Breast epithelium (tissue), 4 donors: ENCODE measurements around the gene MAPK8. TPM values are rescaled to one million over a fixed set of nuclear protein-coding genes. Genes with fewer than 3 reads are reported as not detected.

Experiments used
- DNase-seq, 2 donors: peaks; one replicate each; pipeline ENCODE4 v3.0.0-alpha.2; 2019; ENCODE audit warnings: low spot score in 2 of 2
- H3K27ac ChIP-seq, 2 donors: fragments of 200-600 bp; sonication (generic) in 1 of 2; one replicate each; pipeline ENCODE4 v1.5.1; 2016 to 2019; ENCODE audit warnings: mild to moderate bottlenecking in 1 of 2
- H3K27me3 ChIP-seq, 2 donors: fragments of 200-600 bp; sonication (generic) in 1 of 2; one replicate each; pipeline versions ENCODE4 v1.5.1 to v1.6.0; 2017 to 2019; ENCODE audit warnings: control low read depth in 1 of 2, mild to moderate bottlenecking in 1 of 2
- H3K36me3 ChIP-seq: fragments of 200-600 bp; one replicate; pipeline ENCODE4 v1.5.1; 2019
- H3K4me1 ChIP-seq, 2 donors: fragments of 200-600 bp; sonication (generic); one replicate each; pipeline ENCODE4 v1.5.1; 2016 to 2019; ENCODE audit warnings: control low read depth in 1 of 2
- H3K4me3 ChIP-seq, 3 donors: fragments of 200-600 bp; sonication (generic); 1 replicate in 2 of 3; 2 replicates in 1 of 3; pipeline ENCODE4 v1.5.1; 2016 to 2019; ENCODE audit warnings: mild to moderate bottlenecking in 3 of 3, moderate library complexity in 2 of 3
- H3K9me3 ChIP-seq, 2 donors: fragments of 200-600 bp; sonication (generic) in 1 of 2; one replicate each; pipeline ENCODE4 v1.5.1; 2016 to 2019; ENCODE audit warnings: control low read depth in 1 of 2
- POLR2A ChIP-seq: fragments of 450-650 bp; IDR thresholded peaks from one replicate; pipeline ENCODE4 v1.6.1; 2016; ENCODE audit warnings: antibody characterized with exemption, mild to moderate bottlenecking, moderate library complexity
- POLR2AphosphoS5 ChIP-seq, 3 donors: sonication (generic); formaldehyde crosslinking; IDR thresholded peaks; one replicate each; pipeline ENCODE4 v1.6.1; 2017; ENCODE audit warnings: antibody characterized with exemption in 3 of 3
- intact Hi-C: fragments of 100-400 bp; cut with DNase I; formaldehyde crosslinking; loops from one replicate; pipeline ENCODE4 v1.15.1; 2023; ENCODE audit warnings: low total_unique reads
- total RNA-seq, 3 donors: library from RNA; depleted of rRNA; stranded (reverse); fragments of >200 nt; gene quantifications; one replicate each; pipeline ENCODE4 v1.1.0, GENCODE V29; 2016
- TF ChIP-seq, protein P1 (sequence below), 3 donors: fragments of 450-650 bp; IDR thresholded peaks; one replicate each; pipeline ENCODE4 v1.5.1; 2016 to 2017; ENCODE audit warnings: antibody characterized with exemption in 3 of 3, mild to moderate bottlenecking in 3 of 3, moderate library complexity in 3 of 3

MAPK8 gene
- total RNA-seq, 3 donors from 2014 or later = 52.5 to 108 (median 74.1) TPM

DNA sequence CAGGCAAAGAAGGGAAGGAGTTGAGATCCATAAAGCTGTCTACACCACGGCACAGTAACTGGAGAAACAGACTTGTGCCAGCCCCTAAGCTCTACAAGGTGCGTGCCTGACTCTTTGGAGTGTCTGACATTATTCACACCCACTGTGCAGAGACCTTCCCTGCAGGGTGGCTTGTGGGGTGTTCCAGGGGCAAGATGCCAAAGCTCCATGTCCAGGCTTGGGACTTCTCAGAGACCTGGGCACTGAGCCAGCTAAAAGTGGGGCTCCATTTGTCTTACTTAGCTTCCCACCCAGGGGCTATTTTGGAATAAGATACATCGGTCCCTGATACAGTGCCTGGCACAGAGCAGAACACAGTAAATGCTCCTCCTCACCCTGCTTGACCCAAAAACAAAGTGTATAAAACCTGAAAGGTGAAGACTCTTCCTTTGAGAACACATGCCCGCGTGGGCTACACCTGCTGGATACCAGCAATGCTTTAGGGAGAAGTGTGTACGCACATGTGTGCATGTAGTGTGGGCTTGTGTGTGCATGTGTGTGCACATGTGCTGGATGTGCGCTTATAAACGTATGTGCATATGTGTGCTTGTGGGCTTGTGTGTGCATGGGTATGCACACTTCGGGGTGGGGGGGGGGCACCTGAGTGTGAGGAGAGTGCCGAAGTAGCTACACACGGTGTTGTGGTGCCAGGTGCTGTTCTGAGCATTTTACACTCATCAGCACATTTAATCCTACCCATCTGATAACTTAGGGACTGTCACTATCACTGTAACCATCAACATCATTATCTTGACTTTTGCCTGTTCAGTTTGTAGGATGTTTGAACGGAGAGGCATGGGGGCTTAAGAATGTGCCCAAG lies 155.4 kb downstream of the MAPK8 start:
- H3K9me3 ChIP-seq = no peaks in the 10 kb centered on the region
- H3K36me3 ChIP-seq = no peaks in the 10 kb centered on the region
- no peak overlapping the region for H3K27ac ChIP-seq
- no peaks in the 10 kb centered on the region for H3K4me1 ChIP-seq
- DNase-seq = peak; percentile 10 to 48
- H3K4me3 ChIP-seq = no peak overlapping the region
- TF ChIP-seq, protein P1, sequence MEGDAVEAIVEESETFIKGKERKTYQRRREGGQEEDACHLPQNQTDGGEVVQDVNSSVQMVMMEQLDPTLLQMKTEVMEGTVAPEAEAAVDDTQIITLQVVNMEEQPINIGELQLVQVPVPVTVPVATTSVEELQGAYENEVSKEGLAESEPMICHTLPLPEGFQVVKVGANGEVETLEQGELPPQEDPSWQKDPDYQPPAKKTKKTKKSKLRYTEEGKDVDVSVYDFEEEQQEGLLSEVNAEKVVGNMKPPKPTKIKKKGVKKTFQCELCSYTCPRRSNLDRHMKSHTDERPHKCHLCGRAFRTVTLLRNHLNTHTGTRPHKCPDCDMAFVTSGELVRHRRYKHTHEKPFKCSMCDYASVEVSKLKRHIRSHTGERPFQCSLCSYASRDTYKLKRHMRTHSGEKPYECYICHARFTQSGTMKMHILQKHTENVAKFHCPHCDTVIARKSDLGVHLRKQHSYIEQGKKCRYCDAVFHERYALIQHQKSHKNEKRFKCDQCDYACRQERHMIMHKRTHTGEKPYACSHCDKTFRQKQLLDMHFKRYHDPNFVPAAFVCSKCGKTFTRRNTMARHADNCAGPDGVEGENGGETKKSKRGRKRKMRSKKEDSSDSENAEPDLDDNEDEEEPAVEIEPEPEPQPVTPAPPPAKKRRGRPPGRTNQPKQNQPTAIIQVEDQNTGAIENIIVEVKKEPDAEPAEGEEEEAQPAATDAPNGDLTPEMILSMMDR (IDR thresholded peaks at IDR 0.05) = no peak
- intact Hi-C loops = no loop called here
- no peaks in the 10 kb centered on the region for H3K27me3 ChIP-seq

DNA sequence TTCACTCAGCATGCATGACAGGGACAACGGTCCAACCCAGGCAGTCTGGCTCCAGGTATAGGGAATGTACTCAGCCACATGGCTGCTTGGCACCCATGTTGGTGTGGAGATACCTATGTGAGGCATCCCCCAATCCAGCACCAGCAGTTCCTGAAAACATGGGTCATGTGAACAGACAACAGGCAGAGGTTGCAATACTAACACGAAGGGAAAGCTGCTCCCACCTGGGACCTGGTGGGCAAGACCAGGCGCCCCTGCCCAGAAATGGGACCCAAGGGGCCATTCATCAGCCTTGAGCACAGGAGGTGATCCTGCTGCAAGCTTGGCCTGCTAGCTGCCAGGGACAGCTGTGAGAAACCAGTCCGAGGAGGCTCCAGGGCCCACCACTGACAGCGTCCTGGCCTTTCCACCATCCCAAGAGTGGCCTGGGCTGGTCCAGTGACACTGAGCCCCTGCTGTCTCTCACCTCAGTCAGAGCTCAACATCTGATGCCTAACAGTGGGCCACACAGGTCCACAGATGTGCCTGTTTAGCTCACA lies 156.1 kb downstream of the MAPK8 start:
- Histone ChIP-seq H3K4me3 (no peak overlapping the region), H3K27me3 (no peaks in the 10 kb centered on the region), H3K36me3 (no peaks in the 10 kb centered on the region), H3K27ac (no peak overlapping the region), H3K9me3 (no peaks in the 10 kb centered on the region), H3K4me1 (no peaks in the 10 kb centered on the region)
- TF ChIP-seq POLR2AphosphoS5 (IDR thresholded peaks at IDR 0.05) (no peak), POLR2A (no peak)
- TF ChIP-seq, protein P1 (IDR thresholded peaks at IDR 0.05) = no peak
- intact Hi-C loops = no loop called here
- DNase-seq = peak in 1 of 2 donors; percentile 39

DNA sequence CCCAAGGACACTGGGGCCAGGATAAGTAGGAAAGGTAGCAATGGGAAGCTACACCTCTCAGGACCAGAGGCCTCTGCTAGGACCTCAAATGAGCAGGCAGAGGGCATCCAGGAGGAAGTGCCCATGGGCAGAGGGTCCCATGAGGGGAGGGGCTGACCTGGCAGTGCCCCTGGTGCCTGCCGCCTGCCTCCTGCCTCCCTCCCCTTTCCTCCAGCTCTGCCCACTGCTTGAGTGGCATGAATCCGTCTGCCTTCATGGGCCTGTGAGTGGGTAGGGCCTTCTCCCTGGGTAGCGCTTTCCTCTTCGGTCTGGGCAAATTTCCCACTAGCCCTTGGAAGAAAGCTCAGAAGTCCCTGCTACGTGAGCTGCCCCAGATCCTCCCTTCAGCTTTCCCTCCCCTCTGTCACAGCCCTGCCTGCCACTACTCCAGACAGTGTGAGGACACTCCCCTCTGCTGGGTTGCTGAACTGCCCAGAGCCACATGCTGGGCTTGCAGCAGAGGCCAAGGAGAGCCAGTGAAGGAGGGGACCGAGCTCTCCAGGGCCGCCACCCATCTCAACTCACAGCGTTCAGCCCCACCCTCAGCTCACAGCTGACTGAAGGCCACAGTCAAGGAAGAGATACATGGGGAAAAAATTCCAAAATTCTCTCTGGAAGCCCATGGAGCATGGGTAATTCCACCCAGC lies 157.0 kb downstream of the MAPK8 start:
- intact Hi-C loops = no loop called here
- DNase-seq = peak; percentile 11 to 40
- H3K27ac ChIP-seq = no peak overlapping the region

DNA sequence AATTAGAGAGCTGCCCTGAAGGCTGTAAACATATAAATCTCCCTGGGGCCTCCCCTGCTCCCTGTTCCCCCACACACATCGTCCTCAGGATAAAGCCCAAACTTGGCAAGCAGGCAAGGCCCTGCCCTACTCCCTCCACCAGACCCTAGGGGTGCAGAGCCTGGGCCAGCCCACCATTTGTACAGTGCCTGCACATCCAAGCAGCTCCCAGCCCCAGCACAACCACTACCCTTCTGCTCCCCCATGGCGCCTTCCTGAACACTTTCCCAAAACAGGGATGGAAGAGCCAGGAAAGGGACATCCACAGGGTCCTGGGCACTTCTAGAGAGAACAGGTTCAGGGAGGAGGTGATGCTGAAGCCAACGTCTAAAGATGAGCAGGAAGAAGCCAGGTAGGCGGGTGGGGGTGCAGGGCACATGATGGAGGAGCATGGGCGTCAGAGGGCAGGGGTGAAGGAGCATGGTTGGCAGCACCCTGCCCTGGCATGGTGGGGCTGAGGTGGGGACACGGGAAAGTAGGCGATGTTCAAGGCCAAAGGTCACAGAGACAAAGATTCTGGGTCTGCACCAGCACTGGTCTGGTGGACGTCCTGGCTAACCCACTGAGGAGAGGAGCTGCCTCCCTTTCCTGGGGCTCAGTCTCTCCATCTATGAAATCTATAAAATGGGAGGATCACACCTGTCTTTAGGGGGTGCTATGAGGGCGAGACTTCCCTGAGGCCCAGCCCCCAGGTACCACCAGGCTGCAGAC lies 157.8 kb downstream of the MAPK8 start:
- no peak overlapping the region for H3K27ac ChIP-seq
- H3K9me3 ChIP-seq = no peaks in the 10 kb centered on the region
- peak; percentile 14 to 36 for DNase-seq
- TF ChIP-seq POLR2AphosphoS5 (IDR thresholded peaks at IDR 0.05) = no peak
- TF ChIP-seq, protein P1 (IDR thresholded peaks at IDR 0.05) = no peak
- H3K4me3 ChIP-seq = no peak overlapping the region
- no peaks in the 10 kb centered on the region for H3K4me1 ChIP-seq
- no peaks in the 10 kb centered on the region for H3K36me3 ChIP-seq
- intact Hi-C loops = no loop called here
- peaks cover 0 to 5% of the 10 kb centered on the region in 2 donors for H3K27me3 ChIP-seq

More for the DNA sequence above, 157.0 kb downstream of the MAPK8 start:
- Histone ChIP-seq H3K9me3 (no peaks in the 10 kb centered on the region), H3K27me3 (no peaks in the 10 kb centered on the region), H3K36me3 (no peaks in the 10 kb centered on the region), H3K4me1 (no peaks in the 10 kb centered on the region), H3K4me3 (no peak overlapping the region)
- no peak for TF ChIP-seq POLR2AphosphoS5 (IDR thresholded peaks at IDR 0.05)
- TF ChIP-seq, protein P1 (IDR thresholded peaks at IDR 0.05) = no peak
